ENCODE results near the gene RANGAP1. TPM values are rescaled to one million over a fixed set of nuclear protein-coding genes. Genes with fewer than 3 reads are reported as not detected.
A peak's percentile ranks its signal among the peaks of the same experiment; 100 is the strongest.

RANGAP1 gene
- total and polyA plus RNA-seq, 2 of the 8 experiments (the other 6 are each of a cell fraction or from before 2014, with no cell fraction given): 121 to 171 TPM

GRCh38 chr22:41245917-41246499, 40.0 kb downstream of the RANGAP1 start:
- Histone ChIP-seq H2BK15ac (ENCODE audit: low read length) (no peak overlapping the region), H2AK5ac (ENCODE audit: low read depth, low read length) (no peak overlapping the region)

More at GRCh38 chr22:41245917-41246499, 40.0 kb downstream of the RANGAP1 start:
- H4K20me1 ChIP-seq (replicated peaks in 1 of 2; ENCODE audit: control insufficient read depth in 1 of 2, insufficient read depth in 2 of 2, low read length in 2 of 2): peaks cover 0 to 21% of the 10 kb centered on the region in 2 experiments
- H3K4me3 ChIP-seq (ENCODE audit: extremely low read depth in 1 of 4, insufficient read depth in 2 of 4, low read depth in 3 of 4, low read length in 4 of 4): no peak overlapping the region
- no peak overlapping the region for H3K18ac ChIP-seq (ENCODE audit: extremely low read depth, low read length)
- H4K5ac ChIP-seq (ENCODE audit: insufficient read length, low read depth, low read length): no peak overlapping the region
- peaks cover 0 to 1% (median 0%) of the 10 kb centered on the region in 4 experiments; a peak in 3 of 7 replicates for H3K4me1 ChIP-seq (replicated peaks in 1 of 4; ENCODE audit: control insufficient read depth in 3 of 4, insufficient read depth in 4 of 4, low read length in 3 of 4)
- peaks cover 24 to 49% (median 40%) of the 10 kb centered on the region in 4 experiments; a peak in 7 of 8 replicates for H3K36me3 ChIP-seq (ENCODE audit: control insufficient read depth in 2 of 4, insufficient read depth in 4 of 4, low read length in 3 of 4)
- CTCF ChIA-PET (ENCODE audit: partially characterized antibody): interaction anchor here (0.8 to 4.4 kb wide), 13 partner anchors 8 to 140 kb away, joined by 3 to 23 read pairs (median 4); no protein-coding TSS in a partner anchor
- no peak overlapping the region for H3K56ac ChIP-seq (replicated peaks; ENCODE audit: insufficient read length, low read depth, low read length)
- no peak overlapping the region for H3K27ac ChIP-seq (ENCODE audit: low read depth, low read length)
- H3K79me1 ChIP-seq (ENCODE audit: low read depth, low read length): no peaks in the 10 kb centered on the region
- no peak overlapping the region for H3K23ac ChIP-seq (ENCODE audit: insufficient read length)
- 90% methylated on average over 18 of the region's 21 CpGs; no CpG with 5 or more reads in 1 of the 2 experiments for WGBS, 2 experiments (ENCODE audit: extremely low coverage in 1 of 2, insufficient coverage in 1 of 2, insufficient read length in 1 of 2, insufficient replicate concordance in 2 of 2, low coverage in 1 of 2, low lambda C conversion rate in 2 of 2, missing lambda C conversion rate in 1 of 2)
- H3K4me2 ChIP-seq (ENCODE audit: insufficient read depth in 1 of 2, low read depth in 2 of 2, low read length in 2 of 2): no peak overlapping the region
- H3K4ac ChIP-seq (replicated peaks; ENCODE audit: insufficient read length, low read depth, low read length): no peak overlapping the region
- FAIRE-seq (no peak), DNase-seq (ENCODE audit: low read depth in 1 of 2, low spot score in 2 of 2) (peak in 1 of 2 experiments; percentile 83)
- no peaks in the 10 kb centered on the region for H3K23me2 ChIP-seq (ENCODE audit: low read depth, low read length)
- no peak overlapping the region for H2BK12ac ChIP-seq (ENCODE audit: low read depth, low read length)
- POLR2A ChIA-PET (ENCODE audit: partially characterized antibody): interaction anchor here (0.6 to 6.9 kb wide), 13 partner anchors 8 to 164 kb away, joined by 3 to 26 read pairs (median 4); no protein-coding TSS in a partner anchor
- H3K27me3 ChIP-seq (replicated peaks in 1 of 4; ENCODE audit: control insufficient read depth in 3 of 4, extremely low read depth in 1 of 4, insufficient read depth in 3 of 4, low read length in 3 of 4): no peaks in the 10 kb centered on the region
- H3K9me3 ChIP-seq (ENCODE audit: insufficient read depth in 2 of 2, low read depth in 1 of 2, low read length in 1 of 2): no peaks in the 10 kb centered on the region
- H4K8ac ChIP-seq (ENCODE audit: extremely low read depth, insufficient read depth, low read length): no peak overlapping the region; the same call in 1 of the 2 replicates
- no peak overlapping the region for H2AFZ ChIP-seq (ENCODE audit: low read length)
- no peak overlapping the region for H3K9ac ChIP-seq (replicated peaks in 1 of 4; ENCODE audit: extremely low read depth in 1 of 4, low read depth in 3 of 4, low read length in 3 of 4)
- no peak overlapping the region for H3K14ac ChIP-seq (ENCODE audit: insufficient read length)
- H3K79me2 ChIP-seq (ENCODE audit: control insufficient read depth in 1 of 2, insufficient read depth in 2 of 2, low read length in 2 of 2): no peaks in the 10 kb centered on the region
- no peak overlapping the region for H4K91ac ChIP-seq (replicated peaks; ENCODE audit: insufficient read length, low read length)
- peak overlapping the region; percentile 18; the same call in 1 of the 2 replicates for H2BK5ac ChIP-seq (ENCODE audit: low read depth, low read length)
- no peak overlapping the region for H2BK120ac ChIP-seq (replicated peaks; ENCODE audit: low read depth, low read length)
- peak; percentile 67 to 80 (median 72) for TF ChIP-seq CTCF (IDR thresholded peaks at IDR 0.05; ENCODE audit: control extremely low read depth in 1 of 3, insufficient read depth in 1 of 3, low read depth in 1 of 3, low read length in 3 of 3)
- TF ChIP-seq RAD21 (IDR thresholded peaks at IDR 0.05 in 1 of 2, conservative IDR thresholded peaks at IDR 0.05 in 1 of 2; ENCODE audit: low read depth in 2 of 2, low read length in 2 of 2): peak; percentile 33 to 59
- TF ChIP-seq SIN3A (conservative IDR thresholded peaks at IDR 0.05 in 1 of 2, IDR thresholded peaks at IDR 0.05 in 1 of 2; ENCODE audit: low read depth in 1 of 2, low read length in 2 of 2): 0 out of 4 replicates have a peak, but pooled peaks of 1 of the 2 experiments have one; percentile 38
- no peak for TF ChIP-seq SP4 (IDR thresholded peaks at IDR 0.05; ENCODE audit: low read length)
- peak; percentile 90 for TF ChIP-seq YY1 (IDR thresholded peaks at IDR 0.05; ENCODE audit: low read depth, low read length)
- TF ChIP-seq NANOG (IDR thresholded peaks at IDR 0.05; ENCODE audit: insufficient read depth, low read depth, low read length, poor library complexity, severe bottlenecking): peak; percentile 27
- no peak for TF ChIP-seq PHF8 (conservative IDR thresholded peaks at IDR 0.05; ENCODE audit: low read depth, low read length)
- no peak overlapping the region for H2BK20ac ChIP-seq (ENCODE audit: low read length)
